HepG2 (cell line): Measurements from ENCODE around the gene ABCD1. TPM values are rescaled to one million over a fixed set of nuclear protein-coding genes. Genes with fewer than 3 reads are reported as not detected.

ENCODE experiments used
- AHR ChIP-seq: IDR thresholded peaks from 2 replicates; pipeline ENCODE4 v1.6.1; 2018; ENCODE audit warnings: missing genetic modification reagents, missing compliant biosample characterization
- EZH2 ChIP-seq: conservative IDR thresholded peaks from 2 replicates; pipeline ENCODE4 v1.6.1; 2012; ENCODE audit warnings: mild to moderate bottlenecking, low read depth, low read length, moderate library complexity
- HOXA7 ChIP-seq: sonication (generic); formaldehyde crosslinking; IDR thresholded peaks from 2 replicates; pipeline ENCODE4 v1.8.1; 2022; ENCODE audit warnings: mild to moderate bottlenecking, missing genetic modification reagents, moderate library complexity
- NR3C1 ChIP-seq: sonication (generic); formaldehyde crosslinking; IDR thresholded peaks from 2 replicates; pipeline ENCODE4 v1.4.0; 2020; ENCODE audit warnings: missing genetic modification reagents
- RBAK ChIP-seq: sonication (generic); formaldehyde crosslinking; IDR thresholded peaks from 2 replicates; pipeline ENCODE4 v1.5.1; 2020; ENCODE audit warnings: mild to moderate bottlenecking, missing genetic modification reagents
- RELA ChIP-seq: sonication (generic); formaldehyde crosslinking; IDR thresholded peaks from 2 replicates; pipeline ENCODE4 v1.4.0; 2020; ENCODE audit warnings: missing genetic modification reagents
- REPIN1 ChIP-seq: sonication (generic); formaldehyde crosslinking; IDR thresholded peaks from 2 replicates; pipeline ENCODE4 v1.8.0; 2022; ENCODE audit warnings: missing genetic modification reagents, low read depth, mild to moderate bottlenecking, borderline replicate concordance
- SRF ChIP-seq: IDR thresholded peaks from 2 replicates; pipeline ENCODE4 v1.6.1; 2011; ENCODE audit warnings: mild to moderate bottlenecking, low read depth, low read length, moderate library complexity
- TARDBP ChIP-seq: sonication (generic); formaldehyde crosslinking; IDR thresholded peaks from 2 replicates; pipeline ENCODE4 v1.8.0; 2022; ENCODE audit warnings: mild to moderate bottlenecking, missing genetic modification reagents
- ZFAT ChIP-seq: sonication (generic); formaldehyde crosslinking; conservative IDR thresholded peaks from 2 replicates; pipeline ENCODE4 v1.8.1; 2023; ENCODE audit warnings: missing genetic modification reagents, inconsistent platforms
- ZNF138 ChIP-seq: sonication (generic); formaldehyde crosslinking; IDR thresholded peaks from 2 replicates; pipeline ENCODE4 v1.5.0; 2020; ENCODE audit warnings: mild to moderate bottlenecking, low read depth, missing genetic modification reagents
- ZNF235 ChIP-seq: sonication (generic); formaldehyde crosslinking; IDR thresholded peaks from 2 replicates; pipeline ENCODE4 v1.8.1; 2023; ENCODE audit warnings: mild to moderate bottlenecking, missing genetic modification reagents, borderline replicate concordance
- ZNF552 ChIP-seq: sonication (generic); formaldehyde crosslinking; IDR thresholded peaks from 2 replicates; pipeline ENCODE4 v1.9.0; 2022; ENCODE audit warnings: missing genetic modification reagents, mild to moderate bottlenecking, borderline replicate concordance
- ZNF720 ChIP-seq: sonication (generic); formaldehyde crosslinking; IDR thresholded peaks from 2 replicates; pipeline ENCODE4 v1.4.0; 2020; ENCODE audit warnings: missing genetic modification reagents
- ZNF766 ChIP-seq: sonication (generic); formaldehyde crosslinking; IDR thresholded peaks from 2 replicates; pipeline ENCODE4 v1.5.0; 2020; ENCODE audit warnings: missing genetic modification reagents, borderline replicate concordance
- ZNF841 ChIP-seq: sonication (generic); formaldehyde crosslinking; IDR thresholded peaks from 2 replicates; pipeline ENCODE4 v1.8.1; 2023; ENCODE audit warnings: missing genetic modification reagents, borderline replicate concordance
- polyA plus RNA-seq, 8 experiments: library from polyadenylated mRNA; depleted of rRNA in 3 of 8; stranded (reverse) in 7 of 8; unstranded in 1 of 8; fragments of >200 nt; fragmentation: Illumina TruSeq in 4 of 8; extraction: Trizol in 4 of 8; gene quantifications; 2 replicates each; pipeline versions ENCODE4 v1.2.1 to v1.2.3, GENCODE V29; 2011 to 2016; ENCODE audit warnings: low read depth in 4 of 8, missing spikeins in 1 of 8, mixed read lengths in 1 of 8; ENCODE audit not compliant: insufficient read depth in 1 of 8
- total RNA-seq, 5 experiments: library from RNA; depleted of rRNA; stranded (reverse); fragments of >200 nt; fragmentation: Illumina TruSeq; extraction: Trizol; gene quantifications; 2 replicates each; pipeline ENCODE4 v1.2.3, GENCODE V29; 2016; ENCODE audit warnings: low read depth in 1 of 5
- TF ChIP-seq, protein P1 (sequence below): sonication (generic); formaldehyde crosslinking; IDR thresholded peaks from 2 replicates; pipeline ENCODE4 v1.5.1; 2020; ENCODE audit warnings: missing genetic modification reagents, mild to moderate bottlenecking, borderline replicate concordance
- TF ChIP-seq, protein P2 (sequence below): sonication (generic); formaldehyde crosslinking; IDR thresholded peaks from 2 replicates; pipeline ENCODE4 v1.4.0; 2020; ENCODE audit warnings: missing genetic modification reagents
- TF ChIP-seq, protein P3 (sequence below): sonication (generic); formaldehyde crosslinking; IDR thresholded peaks from 2 replicates; pipeline ENCODE4 v1.5.0; 2020; ENCODE audit warnings: missing genetic modification reagents

ABCD1 gene
- total and polyA plus RNA-seq, 2 of the 13 experiments (the other 11 are each of a cell fraction or from before 2014, with no cell fraction given): 11.4 to 15.9 TPM

DNA sequence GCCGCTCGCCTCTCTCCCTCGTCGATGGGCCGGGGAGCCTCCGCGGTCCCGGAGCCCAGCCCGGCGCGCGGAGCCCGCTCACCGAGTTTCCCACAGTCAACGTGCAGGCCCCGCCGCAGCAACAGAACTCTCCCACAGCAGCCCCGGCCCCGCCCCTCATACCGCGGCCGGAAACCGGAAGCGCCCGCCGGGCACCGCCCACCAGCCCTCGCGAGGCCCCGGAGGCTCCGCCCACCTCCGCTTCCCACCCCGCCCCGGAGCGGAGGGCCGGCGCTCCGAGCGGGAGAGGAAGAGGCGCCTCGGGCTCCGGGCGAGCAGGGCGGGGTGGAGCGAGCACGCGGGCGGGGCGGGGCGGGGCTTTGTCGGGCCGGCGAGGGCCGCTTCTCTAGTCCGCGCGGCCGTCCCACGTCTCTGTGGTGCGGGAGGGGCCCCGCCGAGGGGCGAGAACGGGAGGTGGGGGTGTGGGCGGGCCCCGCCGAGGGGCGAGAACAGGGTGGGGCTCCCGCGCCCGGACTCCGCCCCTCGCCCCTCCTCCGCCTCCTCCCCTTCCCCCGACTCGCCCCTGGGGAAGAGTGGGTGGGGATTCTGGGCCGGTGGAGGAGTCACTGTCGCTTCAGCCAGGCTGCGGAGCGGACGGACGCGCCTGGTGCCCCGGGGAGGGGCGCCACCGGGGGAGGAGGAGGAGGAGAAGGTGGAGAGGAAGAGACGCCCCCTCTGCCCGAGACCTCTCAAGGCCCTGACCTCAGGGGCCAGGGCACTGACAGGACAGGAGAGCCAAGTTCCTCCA lies at the start of gene ABCD1, which contains the start of gene BCAP31 (continued):
- no peak for TF ChIP-seq HOXA7 (CRISPR knock-in tag)
- TF ChIP-seq ZNF841 (CRISPR knock-in tag): no peak
- TF ChIP-seq ZNF720 (CRISPR knock-in tag): no peak
- no peak for TF ChIP-seq ZNF138
- no peak for TF ChIP-seq REPIN1 (CRISPR knock-in tag)
- no peak for TF ChIP-seq RELA (CRISPR knock-in tag)
- TF ChIP-seq NR3C1 (CRISPR knock-in tag): no peak
- no peak for TF ChIP-seq RBAK (CRISPR knock-in tag)
- no peak for TF ChIP-seq ZNF766
- no peak for TF ChIP-seq ZFAT (CRISPR knock-in tag)
- TF ChIP-seq AHR (CRISPR knock-in tag): no peak
- no peak for TF ChIP-seq ZNF552 (CRISPR knock-in tag)
- TF ChIP-seq ZNF235 (CRISPR knock-in tag): no peak
- TF ChIP-seq, protein P1, sequence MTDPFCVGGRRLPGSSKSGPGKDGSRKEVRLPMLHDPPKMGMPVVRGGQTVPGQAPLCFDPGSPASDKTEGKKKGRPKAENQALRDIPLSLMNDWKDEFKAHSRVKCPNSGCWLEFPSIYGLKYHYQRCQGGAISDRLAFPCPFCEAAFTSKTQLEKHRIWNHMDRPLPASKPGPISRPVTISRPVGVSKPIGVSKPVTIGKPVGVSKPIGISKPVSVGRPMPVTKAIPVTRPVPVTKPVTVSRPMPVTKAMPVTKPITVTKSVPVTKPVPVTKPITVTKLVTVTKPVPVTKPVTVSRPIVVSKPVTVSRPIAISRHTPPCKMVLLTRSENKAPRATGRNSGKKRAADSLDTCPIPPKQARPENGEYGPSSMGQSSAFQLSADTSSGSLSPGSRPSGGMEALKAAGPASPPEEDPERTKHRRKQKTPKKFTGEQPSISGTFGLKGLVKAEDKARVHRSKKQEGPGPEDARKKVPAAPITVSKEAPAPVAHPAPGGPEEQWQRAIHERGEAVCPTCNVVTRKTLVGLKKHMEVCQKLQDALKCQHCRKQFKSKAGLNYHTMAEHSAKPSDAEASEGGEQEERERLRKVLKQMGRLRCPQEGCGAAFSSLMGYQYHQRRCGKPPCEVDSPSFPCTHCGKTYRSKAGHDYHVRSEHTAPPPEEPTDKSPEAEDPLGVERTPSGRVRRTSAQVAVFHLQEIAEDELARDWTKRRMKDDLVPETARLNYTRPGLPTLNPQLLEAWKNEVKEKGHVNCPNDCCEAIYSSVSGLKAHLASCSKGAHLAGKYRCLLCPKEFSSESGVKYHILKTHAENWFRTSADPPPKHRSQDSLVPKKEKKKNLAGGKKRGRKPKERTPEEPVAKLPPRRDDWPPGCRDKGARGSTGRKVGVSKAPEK: no peak
- TF ChIP-seq SRF: no peak
- TF ChIP-seq, protein P2, sequence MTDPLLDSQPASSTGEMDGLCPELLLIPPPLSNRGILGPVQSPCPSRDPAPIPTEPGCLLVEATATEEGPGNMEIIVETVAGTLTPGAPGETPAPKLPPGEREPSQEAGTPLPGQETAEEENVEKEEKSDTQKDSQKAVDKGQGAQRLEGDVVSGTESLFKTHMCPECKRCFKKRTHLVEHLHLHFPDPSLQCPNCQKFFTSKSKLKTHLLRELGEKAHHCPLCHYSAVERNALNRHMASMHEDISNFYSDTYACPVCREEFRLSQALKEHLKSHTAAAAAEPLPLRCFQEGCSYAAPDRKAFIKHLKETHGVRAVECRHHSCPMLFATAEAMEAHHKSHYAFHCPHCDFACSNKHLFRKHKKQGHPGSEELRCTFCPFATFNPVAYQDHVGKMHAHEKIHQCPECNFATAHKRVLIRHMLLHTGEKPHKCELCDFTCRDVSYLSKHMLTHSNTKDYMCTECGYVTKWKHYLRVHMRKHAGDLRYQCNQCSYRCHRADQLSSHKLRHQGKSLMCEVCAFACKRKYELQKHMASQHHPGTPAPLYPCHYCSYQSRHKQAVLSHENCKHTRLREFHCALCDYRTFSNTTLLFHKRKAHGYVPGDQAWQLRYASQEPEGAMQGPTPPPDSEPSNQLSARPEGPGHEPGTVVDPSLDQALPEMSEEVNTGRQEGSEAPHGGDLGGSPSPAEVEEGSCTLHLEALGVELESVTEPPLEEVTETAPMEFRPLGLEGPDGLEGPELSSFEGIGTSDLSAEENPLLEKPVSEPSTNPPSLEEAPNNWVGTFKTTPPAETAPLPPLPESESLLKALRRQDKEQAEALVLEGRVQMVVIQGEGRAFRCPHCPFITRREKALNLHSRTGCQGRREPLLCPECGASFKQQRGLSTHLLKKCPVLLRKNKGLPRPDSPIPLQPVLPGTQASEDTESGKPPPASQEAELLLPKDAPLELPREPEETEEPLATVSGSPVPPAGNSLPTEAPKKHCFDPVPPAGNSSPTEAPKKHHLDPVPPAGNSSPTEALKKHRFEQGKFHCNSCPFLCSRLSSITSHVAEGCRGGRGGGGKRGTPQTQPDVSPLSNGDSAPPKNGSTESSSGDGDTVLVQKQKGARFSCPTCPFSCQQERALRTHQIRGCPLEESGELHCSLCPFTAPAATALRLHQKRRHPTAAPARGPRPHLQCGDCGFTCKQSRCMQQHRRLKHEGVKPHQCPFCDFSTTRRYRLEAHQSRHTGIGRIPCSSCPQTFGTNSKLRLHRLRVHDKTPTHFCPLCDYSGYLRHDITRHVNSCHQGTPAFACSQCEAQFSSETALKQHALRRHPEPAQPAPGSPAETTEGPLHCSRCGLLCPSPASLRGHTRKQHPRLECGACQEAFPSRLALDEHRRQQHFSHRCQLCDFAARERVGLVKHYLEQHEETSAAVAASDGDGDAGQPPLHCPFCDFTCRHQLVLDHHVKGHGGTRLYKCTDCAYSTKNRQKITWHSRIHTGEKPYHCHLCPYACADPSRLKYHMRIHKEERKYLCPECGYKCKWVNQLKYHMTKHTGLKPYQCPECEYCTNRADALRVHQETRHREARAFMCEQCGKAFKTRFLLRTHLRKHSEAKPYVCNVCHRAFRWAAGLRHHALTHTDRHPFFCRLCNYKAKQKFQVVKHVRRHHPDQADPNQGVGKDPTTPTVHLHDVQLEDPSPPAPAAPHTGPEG (CRISPR knock-in tag): no peak
- no peak for TF ChIP-seq EZH2
- TF ChIP-seq, protein P3, sequence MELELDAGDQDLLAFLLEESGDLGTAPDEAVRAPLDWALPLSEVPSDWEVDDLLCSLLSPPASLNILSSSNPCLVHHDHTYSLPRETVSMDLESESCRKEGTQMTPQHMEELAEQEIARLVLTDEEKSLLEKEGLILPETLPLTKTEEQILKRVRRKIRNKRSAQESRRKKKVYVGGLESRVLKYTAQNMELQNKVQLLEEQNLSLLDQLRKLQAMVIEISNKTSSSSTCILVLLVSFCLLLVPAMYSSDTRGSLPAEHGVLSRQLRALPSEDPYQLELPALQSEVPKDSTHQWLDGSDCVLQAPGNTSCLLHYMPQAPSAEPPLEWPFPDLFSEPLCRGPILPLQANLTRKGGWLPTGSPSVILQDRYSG: no peak
- TF ChIP-seq TARDBP (CRISPR knock-in tag): no peak
